ENCODE measurements around the gene STARD10.
A peak's percentile ranks its signal among the peaks of the same experiment; 100 is the strongest.

STARD10 gene

GRCh38 chr11:72825661-72826060 is 31.8 kb upstream of the STARD10 start:
- TF ChIP-seq CTCF (conservative IDR thresholded peaks at IDR 0.05; ENCODE audit: low read depth, low read length), result no peak
- H3K4me3 ChIP-seq (ENCODE audit: low read depth, low read length), result no peak overlapping the region
- DNase-seq (ENCODE audit: low read depth), result no peak

GRCh38 chr11:72824811-72825505 is 31.1 kb upstream of the STARD10 start:
- TF ChIP-seq CTCF (conservative IDR thresholded peaks at IDR 0.05; ENCODE audit: low read depth, low read length), result no peak
- H3K4me3 ChIP-seq (ENCODE audit: low read depth, low read length), result no peak overlapping the region
- DNase-seq (ENCODE audit: low read depth), result no peak

DNA sequence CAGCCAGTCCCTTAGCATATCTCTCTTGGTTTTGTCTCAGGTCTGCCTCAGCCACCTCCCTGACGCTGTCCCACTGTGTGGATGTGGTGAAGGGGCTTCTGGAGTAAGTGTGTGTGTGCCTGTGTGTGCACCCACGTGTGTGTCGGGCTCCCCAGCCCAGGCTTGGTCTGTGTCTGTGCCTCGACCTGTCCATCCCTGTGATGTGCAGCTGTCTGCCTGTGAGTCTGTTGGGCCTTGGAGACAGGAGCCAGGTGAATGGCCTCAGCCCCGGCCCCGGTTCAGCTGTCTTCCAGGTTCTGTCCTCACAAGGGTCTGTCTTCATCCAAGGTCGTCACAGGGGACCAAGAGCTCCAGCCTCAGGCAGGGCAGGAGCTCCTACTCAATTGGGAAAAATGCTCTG is 30.2 kb upstream of the STARD10 start:
- DNase-seq (ENCODE audit: low read depth), result no peak
- H3K4me3 ChIP-seq (ENCODE audit: low read depth, low read length), result no peak overlapping the region
- no peak for TF ChIP-seq CTCF (conservative IDR thresholded peaks at IDR 0.05; ENCODE audit: low read depth, low read length)

- DNase-seq (ENCODE audit: low read depth), result no peak
- H3K4me3 ChIP-seq (ENCODE audit: low read depth, low read length), result no peak overlapping the region
- TF ChIP-seq CTCF (conservative IDR thresholded peaks at IDR 0.05; ENCODE audit: low read depth, low read length), result no peak
Observed at GRCh38 chr11:72823105-72823804, 29.4 kb upstream of the STARD10 start.

- TF ChIP-seq CTCF (conservative IDR thresholded peaks at IDR 0.05; ENCODE audit: low read depth, low read length), result no peak
- H3K4me3 ChIP-seq (ENCODE audit: low read depth, low read length), result peak overlapping the region; percentile 65
- peak; percentile 90 for DNase-seq (ENCODE audit: low read depth)
Observed at GRCh38 chr11:72821920-72822799, 28.3 kb upstream of the STARD10 start.

- DNase-seq (ENCODE audit: low read depth), result no peak
- no peak for TF ChIP-seq CTCF (conservative IDR thresholded peaks at IDR 0.05; ENCODE audit: low read depth, low read length)
- peak overlapping the region; percentile 65 for H3K4me3 ChIP-seq (ENCODE audit: low read depth, low read length)
Observed at GRCh38 chr11:72821221-72821919, 27.5 kb upstream of the STARD10 start.

Data from choroid plexus epithelial cell (primary cell).